Measurements from ENCODE around the gene NCMAP.

DNA sequence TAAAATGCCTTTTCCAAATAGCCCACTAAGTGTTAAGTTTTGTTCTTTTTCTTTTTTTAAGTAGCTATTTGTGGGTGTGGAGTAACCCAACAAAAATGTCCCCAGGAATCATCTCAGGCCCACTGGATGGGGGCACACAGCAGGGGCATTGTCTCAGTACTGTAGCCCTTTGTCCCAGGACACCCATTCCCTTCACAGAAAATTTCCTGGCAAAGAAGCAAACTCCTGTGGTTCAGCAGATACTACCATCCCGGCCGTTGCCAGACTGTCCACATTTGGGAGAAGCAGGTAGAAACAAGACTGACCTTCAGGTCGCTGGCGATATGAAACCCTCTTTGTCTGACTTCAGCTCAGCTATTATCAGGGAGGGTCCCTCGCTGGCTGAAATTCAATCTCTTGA is 63.5 kb downstream of the NCMAP start:
- TF ChIP-seq, protein P1, sequence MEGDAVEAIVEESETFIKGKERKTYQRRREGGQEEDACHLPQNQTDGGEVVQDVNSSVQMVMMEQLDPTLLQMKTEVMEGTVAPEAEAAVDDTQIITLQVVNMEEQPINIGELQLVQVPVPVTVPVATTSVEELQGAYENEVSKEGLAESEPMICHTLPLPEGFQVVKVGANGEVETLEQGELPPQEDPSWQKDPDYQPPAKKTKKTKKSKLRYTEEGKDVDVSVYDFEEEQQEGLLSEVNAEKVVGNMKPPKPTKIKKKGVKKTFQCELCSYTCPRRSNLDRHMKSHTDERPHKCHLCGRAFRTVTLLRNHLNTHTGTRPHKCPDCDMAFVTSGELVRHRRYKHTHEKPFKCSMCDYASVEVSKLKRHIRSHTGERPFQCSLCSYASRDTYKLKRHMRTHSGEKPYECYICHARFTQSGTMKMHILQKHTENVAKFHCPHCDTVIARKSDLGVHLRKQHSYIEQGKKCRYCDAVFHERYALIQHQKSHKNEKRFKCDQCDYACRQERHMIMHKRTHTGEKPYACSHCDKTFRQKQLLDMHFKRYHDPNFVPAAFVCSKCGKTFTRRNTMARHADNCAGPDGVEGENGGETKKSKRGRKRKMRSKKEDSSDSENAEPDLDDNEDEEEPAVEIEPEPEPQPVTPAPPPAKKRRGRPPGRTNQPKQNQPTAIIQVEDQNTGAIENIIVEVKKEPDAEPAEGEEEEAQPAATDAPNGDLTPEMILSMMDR (IDR thresholded peaks at IDR 0.05) = no peak
- no peak for TF ChIP-seq POLR2A (IDR thresholded peaks at IDR 0.05)
